ENCODE results near the gene INTS1.

DNA sequence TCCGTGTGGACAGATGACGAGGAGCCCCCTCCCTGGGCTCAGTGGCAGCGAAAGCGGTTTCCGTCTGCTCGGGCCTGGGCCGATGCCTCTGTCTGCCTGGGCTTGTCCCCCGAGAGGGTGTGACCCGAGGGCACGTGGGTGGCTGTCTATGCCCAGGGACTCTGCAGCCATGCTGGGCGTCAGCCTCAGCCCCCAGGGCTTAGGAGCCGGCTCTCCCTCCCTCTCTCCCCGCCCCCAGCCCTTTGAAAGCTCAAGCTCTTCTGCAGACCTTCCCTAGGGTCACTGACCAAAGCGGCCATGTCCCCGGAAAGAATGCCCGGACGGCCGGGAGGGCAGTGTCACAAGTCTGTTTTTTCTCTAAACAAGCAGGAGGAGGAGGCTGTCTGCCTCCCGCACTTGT lies 52.0 kb downstream of the INTS1 start:
- TF ChIP-seq, protein P1, sequence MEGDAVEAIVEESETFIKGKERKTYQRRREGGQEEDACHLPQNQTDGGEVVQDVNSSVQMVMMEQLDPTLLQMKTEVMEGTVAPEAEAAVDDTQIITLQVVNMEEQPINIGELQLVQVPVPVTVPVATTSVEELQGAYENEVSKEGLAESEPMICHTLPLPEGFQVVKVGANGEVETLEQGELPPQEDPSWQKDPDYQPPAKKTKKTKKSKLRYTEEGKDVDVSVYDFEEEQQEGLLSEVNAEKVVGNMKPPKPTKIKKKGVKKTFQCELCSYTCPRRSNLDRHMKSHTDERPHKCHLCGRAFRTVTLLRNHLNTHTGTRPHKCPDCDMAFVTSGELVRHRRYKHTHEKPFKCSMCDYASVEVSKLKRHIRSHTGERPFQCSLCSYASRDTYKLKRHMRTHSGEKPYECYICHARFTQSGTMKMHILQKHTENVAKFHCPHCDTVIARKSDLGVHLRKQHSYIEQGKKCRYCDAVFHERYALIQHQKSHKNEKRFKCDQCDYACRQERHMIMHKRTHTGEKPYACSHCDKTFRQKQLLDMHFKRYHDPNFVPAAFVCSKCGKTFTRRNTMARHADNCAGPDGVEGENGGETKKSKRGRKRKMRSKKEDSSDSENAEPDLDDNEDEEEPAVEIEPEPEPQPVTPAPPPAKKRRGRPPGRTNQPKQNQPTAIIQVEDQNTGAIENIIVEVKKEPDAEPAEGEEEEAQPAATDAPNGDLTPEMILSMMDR (conservative IDR thresholded peaks at IDR 0.05 in 1 of 2, IDR thresholded peaks at IDR 0.05 in 1 of 2; ENCODE audit: extremely low read depth in 1 of 2, insufficient read depth in 1 of 2, low read depth in 1 of 2, low read length in 2 of 2) = no peak
- no peak for TF ChIP-seq EZH2 (IDR thresholded peaks at IDR 0.05; ENCODE audit: borderline replicate concordance, low read length)
